ENCODE data around the gene MACF1. TPM values are rescaled to one million over a fixed set of nuclear protein-coding genes. Genes with fewer than 3 reads are reported as not detected.

Gene MACF1
- total RNA-seq, 1 donor from 2014 or later = 431 TPM

DNA sequence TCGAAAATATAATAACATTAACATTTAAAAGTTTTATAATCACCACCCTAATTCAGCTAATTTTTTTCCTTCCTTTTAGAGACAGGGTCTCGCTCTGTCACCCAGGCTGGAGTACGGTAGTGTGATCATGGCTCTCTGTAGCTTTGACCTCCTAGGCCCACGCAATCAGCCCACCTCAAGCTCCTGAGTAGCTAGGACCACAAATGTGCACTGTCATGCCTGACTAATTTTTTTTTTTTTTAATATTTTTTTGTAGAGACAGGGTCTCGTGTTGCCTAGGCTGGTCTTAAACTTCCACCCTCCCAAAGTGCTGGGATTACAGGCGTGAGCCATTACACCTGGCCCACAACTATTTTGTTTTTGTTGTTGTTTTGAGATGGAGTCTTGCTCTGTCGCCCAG is 172.2 kb downstream of the MACF1 start:
- Mint-ChIP-seq H3K27me3 (ENCODE audit: unreplicated experiment) (no peaks in the 10 kb centered on the region), H3K4me1 (ENCODE audit: unreplicated experiment) (no peaks in the 10 kb centered on the region), H3K4me3 (ENCODE audit: unreplicated experiment) (no peak overlapping the region), H3K27ac (ENCODE audit: unreplicated experiment) (no peak overlapping the region), H3K9me3 (ENCODE audit: unreplicated experiment) (no peaks in the 10 kb centered on the region), H3K36me3 (ENCODE audit: unreplicated experiment) (peaks cover 39% of the 10 kb centered on the region)
- no peak for DNase-seq (ENCODE audit: extremely low spot score, unreplicated experiment)
- TF ChIP-seq, protein P1, sequence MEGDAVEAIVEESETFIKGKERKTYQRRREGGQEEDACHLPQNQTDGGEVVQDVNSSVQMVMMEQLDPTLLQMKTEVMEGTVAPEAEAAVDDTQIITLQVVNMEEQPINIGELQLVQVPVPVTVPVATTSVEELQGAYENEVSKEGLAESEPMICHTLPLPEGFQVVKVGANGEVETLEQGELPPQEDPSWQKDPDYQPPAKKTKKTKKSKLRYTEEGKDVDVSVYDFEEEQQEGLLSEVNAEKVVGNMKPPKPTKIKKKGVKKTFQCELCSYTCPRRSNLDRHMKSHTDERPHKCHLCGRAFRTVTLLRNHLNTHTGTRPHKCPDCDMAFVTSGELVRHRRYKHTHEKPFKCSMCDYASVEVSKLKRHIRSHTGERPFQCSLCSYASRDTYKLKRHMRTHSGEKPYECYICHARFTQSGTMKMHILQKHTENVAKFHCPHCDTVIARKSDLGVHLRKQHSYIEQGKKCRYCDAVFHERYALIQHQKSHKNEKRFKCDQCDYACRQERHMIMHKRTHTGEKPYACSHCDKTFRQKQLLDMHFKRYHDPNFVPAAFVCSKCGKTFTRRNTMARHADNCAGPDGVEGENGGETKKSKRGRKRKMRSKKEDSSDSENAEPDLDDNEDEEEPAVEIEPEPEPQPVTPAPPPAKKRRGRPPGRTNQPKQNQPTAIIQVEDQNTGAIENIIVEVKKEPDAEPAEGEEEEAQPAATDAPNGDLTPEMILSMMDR (IDR thresholded peaks at IDR 0.05) = no peak

DNA sequence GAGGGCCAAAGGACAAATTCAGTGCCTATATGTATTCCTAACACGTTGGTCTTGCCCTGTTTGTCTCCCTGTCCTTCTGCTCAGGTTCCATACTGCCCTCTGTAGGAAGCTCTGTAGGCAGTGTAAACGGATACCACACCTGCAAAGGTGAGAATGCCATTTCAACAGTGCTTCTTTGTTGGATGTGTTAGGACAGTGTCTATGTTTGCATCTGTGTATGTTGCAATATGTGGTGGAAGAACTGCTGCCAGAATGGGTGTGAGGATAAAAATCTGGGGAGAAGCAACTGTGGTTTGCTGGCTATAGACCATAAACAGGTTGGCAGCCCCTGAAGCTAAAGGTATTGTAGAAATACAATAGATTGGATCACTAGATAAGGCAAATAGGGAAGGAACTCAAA is 173.9 kb downstream of the MACF1 start:
- Mint-ChIP-seq H3K4me3 (ENCODE audit: unreplicated experiment) (no peak overlapping the region), H3K9me3 (ENCODE audit: unreplicated experiment) (no peaks in the 10 kb centered on the region), H3K27me3 (ENCODE audit: unreplicated experiment) (no peaks in the 10 kb centered on the region), H3K4me1 (ENCODE audit: unreplicated experiment) (peaks cover 1% of the 10 kb centered on the region), H3K27ac (ENCODE audit: unreplicated experiment) (no peak overlapping the region), H3K36me3 (ENCODE audit: unreplicated experiment) (peaks cover 41% of the 10 kb centered on the region)
- TF ChIP-seq, protein P1 (IDR thresholded peaks at IDR 0.05) = peak; percentile 33
- DNase-seq (ENCODE audit: extremely low spot score, unreplicated experiment) = no peak

DNA sequence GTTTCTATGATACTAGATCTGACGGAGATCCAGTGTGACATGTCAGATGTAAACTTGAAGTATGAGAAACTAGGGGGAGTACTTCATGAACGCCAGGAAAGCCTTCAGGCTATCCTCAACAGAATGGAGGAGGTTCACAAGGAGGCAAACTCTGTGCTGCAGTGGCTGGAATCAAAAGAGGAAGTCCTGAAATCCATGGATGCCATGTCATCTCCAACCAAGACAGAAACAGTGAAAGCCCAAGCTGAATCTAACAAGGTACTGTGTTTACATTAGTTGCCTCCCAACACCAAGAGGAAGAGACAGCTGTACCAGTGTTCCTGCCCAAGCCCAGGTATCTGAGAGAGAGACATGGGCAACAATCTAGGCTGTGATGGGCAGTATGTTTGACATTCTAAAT is 174.7 kb downstream of the MACF1 start:
- no peaks in the 10 kb centered on the region for H3K9me3 Mint-ChIP-seq (ENCODE audit: unreplicated experiment)

GRCh38 chr1:39380036-39380435 is 175.5 kb downstream of the MACF1 start:
- Mint-ChIP-seq H3K27ac (ENCODE audit: unreplicated experiment) (no peak overlapping the region), H3K27me3 (ENCODE audit: unreplicated experiment) (no peaks in the 10 kb centered on the region), H3K4me1 (ENCODE audit: unreplicated experiment) (peaks cover 1% of the 10 kb centered on the region), H3K4me3 (ENCODE audit: unreplicated experiment) (no peak overlapping the region), H3K36me3 (ENCODE audit: unreplicated experiment) (peaks cover 42% of the 10 kb centered on the region), H3K9me3 (ENCODE audit: unreplicated experiment) (no peaks in the 10 kb centered on the region)
- DNase-seq (ENCODE audit: extremely low spot score, unreplicated experiment) = no peak
- TF ChIP-seq, protein P1 (IDR thresholded peaks at IDR 0.05) = no peak

More for the DNA sequence above, 174.7 kb downstream of the MACF1 start:
- H3K4me3 Mint-ChIP-seq (ENCODE audit: unreplicated experiment) = no peak overlapping the region
- no peak overlapping the region for H3K27ac Mint-ChIP-seq (ENCODE audit: unreplicated experiment)
- no peak for DNase-seq (ENCODE audit: extremely low spot score, unreplicated experiment)
- H3K27me3 Mint-ChIP-seq (ENCODE audit: unreplicated experiment) = no peaks in the 10 kb centered on the region
- TF ChIP-seq, protein P1 (IDR thresholded peaks at IDR 0.05) = no peak
- peaks cover 1% of the 10 kb centered on the region for H3K4me1 Mint-ChIP-seq (ENCODE audit: unreplicated experiment)
- H3K36me3 Mint-ChIP-seq (ENCODE audit: unreplicated experiment) = peaks cover 43% of the 10 kb centered on the region

DNA sequence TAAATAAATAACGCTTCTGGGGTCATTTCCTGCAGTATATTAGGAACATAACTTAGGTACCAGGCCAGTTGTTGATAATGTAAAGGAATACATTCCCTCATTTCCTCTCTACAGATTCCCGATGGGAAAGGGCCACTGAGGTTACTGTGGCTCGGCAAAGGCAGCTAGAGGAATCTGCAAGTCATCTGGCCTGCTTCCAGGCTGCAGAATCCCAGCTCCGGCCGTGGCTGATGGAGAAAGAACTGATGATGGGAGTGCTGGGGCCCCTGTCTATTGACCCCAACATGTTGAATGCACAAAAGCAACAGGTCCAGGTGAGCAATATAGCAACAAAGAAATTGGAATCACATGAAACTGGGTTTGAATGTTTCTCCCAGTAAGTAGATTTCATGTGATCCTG is 177.3 kb downstream of the MACF1 start:
- TF ChIP-seq, protein P1 (IDR thresholded peaks at IDR 0.05) = no peak
- DNase-seq (ENCODE audit: extremely low spot score, unreplicated experiment) = no peak
- Mint-ChIP-seq H3K27ac (ENCODE audit: unreplicated experiment) (no peak overlapping the region), H3K9me3 (ENCODE audit: unreplicated experiment) (no peaks in the 10 kb centered on the region), H3K27me3 (ENCODE audit: unreplicated experiment) (no peaks in the 10 kb centered on the region), H3K4me1 (ENCODE audit: unreplicated experiment) (peaks cover 2% of the 10 kb centered on the region), H3K36me3 (ENCODE audit: unreplicated experiment) (peaks cover 51% of the 10 kb centered on the region), H3K4me3 (ENCODE audit: unreplicated experiment) (no peak overlapping the region)

Data from osteocyte (in vitro differentiated cells).